Mesendoderm (in vitro differentiated cells): Measurements from ENCODE around the gene PRKCG.

Experiments
- DNase-seq: peaks from one replicate; pipeline ENCODE4 v3.0.0; 2013
- H2AK5ac ChIP-seq: 2 replicates; pipeline ENCODE4 v1.6.1; 2013; ENCODE audit warnings: low read length, inconsistent platforms
- H2BK120ac ChIP-seq: 2 replicates; pipeline ENCODE4 v1.6.1; 2013; ENCODE audit warnings: low read depth, mild to moderate bottlenecking, low read length, moderate library complexity, mixed read lengths
- H2BK15ac ChIP-seq: replicated peaks from 2 replicates; pipeline ENCODE4 v1.6.1; 2013; ENCODE audit warnings: low read depth, mild to moderate bottlenecking, moderate library complexity
- H2BK5ac ChIP-seq: 2 replicates; pipeline ENCODE4 v1.6.1; 2013; ENCODE audit warnings: low read length, inconsistent platforms
- H3K18ac ChIP-seq: 2 replicates; pipeline ENCODE4 v1.6.1; 2013; ENCODE audit warnings: mild to moderate bottlenecking, low read length, mixed read lengths
- H3K23ac ChIP-seq: one replicate; pipeline ENCODE4 v1.6.1; 2013; ENCODE audit warnings: low read length
- H3K27ac ChIP-seq: 2 replicates; pipeline ENCODE4 v1.5.1; 2013; ENCODE audit warnings: low read depth, mild to moderate bottlenecking, inconsistent platforms, low read length, moderate library complexity
- H3K27me3 ChIP-seq: 2 replicates; pipeline ENCODE4 v1.6.1; 2013; ENCODE audit warnings: low read length, control low read depth, mild to moderate bottlenecking, inconsistent platforms; ENCODE audit not compliant: insufficient read depth, poor library complexity
- H3K36me3 ChIP-seq: 2 replicates; pipeline ENCODE4 v1.6.1; 2013; ENCODE audit warnings: low read length, inconsistent platforms; ENCODE audit not compliant: control insufficient read depth, insufficient read depth
- H3K4ac ChIP-seq: one replicate; pipeline ENCODE4 v1.6.1; 2013; ENCODE audit warnings: low read depth, mild to moderate bottlenecking, low read length, moderate library complexity
- H3K4me1 ChIP-seq: 2 replicates; pipeline ENCODE4 v1.6.1; 2013; ENCODE audit warnings: low read depth, low read length, inconsistent platforms; ENCODE audit not compliant: control insufficient read depth
- H3K4me2 ChIP-seq: 2 replicates; pipeline ENCODE4 v1.6.1; 2013; ENCODE audit warnings: low read length
- H3K4me3 ChIP-seq: 2 replicates; pipeline ENCODE4 v1.5.1; 2013; ENCODE audit warnings: mild to moderate bottlenecking, low read length
- H3K56ac ChIP-seq: one replicate; pipeline ENCODE4 v1.6.1; 2013; ENCODE audit warnings: low read length
- H3K79me1 ChIP-seq: 2 replicates; pipeline ENCODE4 v1.6.1; 2013; ENCODE audit warnings: low read length, inconsistent platforms
- H3K79me2 ChIP-seq: 2 replicates; pipeline ENCODE4 v1.6.1; 2013; ENCODE audit warnings: mild to moderate bottlenecking, low read length; ENCODE audit not compliant: control insufficient read depth, insufficient read depth
- H3K9ac ChIP-seq: 2 replicates; pipeline ENCODE4 v1.6.1; 2013; ENCODE audit warnings: low read length, inconsistent platforms
- H4K5ac ChIP-seq: one replicate; pipeline ENCODE4 v1.6.1; 2013; ENCODE audit warnings: low read length
- H4K8ac ChIP-seq: one replicate; pipeline ENCODE4 v1.6.1; 2013; ENCODE audit warnings: low read depth, mild to moderate bottlenecking, control low read depth, low read length, moderate library complexity
- WGBS: extraction: QIAGEN DNeasy Blood & Tissue Kit; methylation state at CpG from one replicate; pipeline ENCODE4 v1.1.7; 2013; ENCODE audit warnings: low lambda C conversion rate, missing lambda C conversion rate; ENCODE audit not compliant: insufficient coverage; ENCODE audit errors: extremely low coverage; 5-methylcytosine and 5-hydroxymethylcytosine counted together

Gene PRKCG

DNA sequence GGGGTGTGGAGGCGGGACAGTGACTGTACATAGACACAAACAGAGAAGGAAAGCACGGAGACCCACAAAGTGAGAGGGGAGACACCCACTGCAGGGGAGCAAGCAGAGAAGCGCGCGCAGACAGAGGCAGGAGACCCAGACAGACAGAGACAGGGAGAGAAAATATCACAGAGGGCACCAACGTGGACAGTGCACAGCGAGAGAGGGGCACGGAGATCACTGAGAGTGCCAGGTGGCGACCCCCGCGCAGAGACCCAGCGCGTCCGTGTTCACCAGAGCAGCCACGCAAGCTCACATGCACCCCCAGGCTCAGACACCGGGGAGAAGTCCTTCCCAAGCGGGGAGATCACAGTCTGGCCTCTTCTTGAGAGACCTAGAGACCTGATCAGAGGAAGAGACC is 25.7 kb downstream of the PRKCG start:
- Histone ChIP-seq H2BK5ac (no peak overlapping the region), H3K23ac (peak overlapping the region; percentile 38), H3K4me3 (no peak overlapping the region), H3K18ac (no peak overlapping the region), H3K36me3 (no peaks in the 10 kb centered on the region), H3K79me2 (no peaks in the 10 kb centered on the region), H3K4ac (no peak overlapping the region), H3K27ac (no peak overlapping the region), H2BK120ac (no peak overlapping the region), H3K27me3 (peaks cover 5% of the 10 kb centered on the region), H3K9ac (peak overlapping the region; percentile 1), H3K56ac (peak overlapping the region; percentile 72), H3K4me1 (no peaks in the 10 kb centered on the region), H3K4me2 (peak overlapping the region; percentile 26), H2BK15ac (no peak overlapping the region), H4K8ac (no peak overlapping the region), H3K79me1 (no peaks in the 10 kb centered on the region), H2AK5ac (no peak overlapping the region), H4K5ac (no peak overlapping the region)
- no CpG with 5 or more reads among the region's 17 CpGs for WGBS
- DNase-seq, result no peak

DNA sequence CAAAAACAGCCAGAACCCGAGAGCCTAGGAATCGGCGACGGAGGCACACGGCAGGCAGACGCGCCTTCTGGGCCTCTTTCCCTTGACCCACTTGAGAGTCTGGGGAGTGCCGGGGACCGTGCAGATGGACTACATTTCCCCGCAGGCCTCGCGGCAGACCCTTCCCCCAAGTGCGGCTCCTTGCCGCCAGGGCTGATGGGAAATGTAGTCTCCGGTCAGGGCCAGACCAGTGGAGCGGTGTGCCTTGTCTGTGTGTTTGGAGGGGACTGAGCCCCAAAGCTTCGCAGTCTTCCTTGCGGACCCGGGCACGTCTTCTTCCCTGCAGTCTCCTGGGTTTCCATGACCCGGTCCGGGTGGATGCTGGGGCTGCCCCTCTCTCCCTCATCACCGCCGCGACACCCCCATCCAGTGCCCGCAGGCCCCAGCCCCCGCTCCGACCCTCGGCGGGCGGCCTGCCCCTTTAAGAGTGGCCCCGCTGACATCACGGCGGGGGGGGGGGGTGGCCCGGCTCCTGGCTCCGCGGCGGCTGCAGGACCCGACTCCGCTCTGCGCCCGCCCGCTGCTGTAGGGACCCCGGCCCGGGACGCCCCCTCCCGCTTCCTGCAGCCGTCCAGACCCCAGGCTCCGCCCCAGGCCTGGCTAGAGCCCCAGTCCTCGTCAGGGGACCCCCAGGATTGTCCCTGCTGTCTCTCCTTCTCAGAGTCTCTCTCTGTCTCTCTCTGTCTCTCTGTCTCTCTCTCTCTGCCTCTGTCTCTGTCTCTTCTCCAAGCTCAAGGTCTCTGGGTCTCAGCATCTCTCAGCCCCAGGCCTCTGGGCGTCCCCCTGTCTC is 26.3 kb downstream of the PRKCG start:
- no peaks in the 10 kb centered on the region for H3K79me2 ChIP-seq
- peak overlapping the region; percentile 17 for H3K4me2 ChIP-seq
- H3K18ac ChIP-seq, result no peak overlapping the region
- no peaks in the 10 kb centered on the region for H3K36me3 ChIP-seq
- H4K5ac ChIP-seq, result no peak overlapping the region
- H3K4me3 ChIP-seq, result no peak overlapping the region
- no CpG with 5 or more reads among the region's 51 CpGs for WGBS
- H2BK120ac ChIP-seq, result no peak overlapping the region
- no peak overlapping the region for H3K23ac ChIP-seq
- no peaks in the 10 kb centered on the region for H3K79me1 ChIP-seq
- no peak overlapping the region for H3K4ac ChIP-seq
- no peaks in the 10 kb centered on the region for H3K4me1 ChIP-seq
- no peak overlapping the region for H2BK5ac ChIP-seq
- no peak overlapping the region for H3K27ac ChIP-seq
- DNase-seq, result peak; percentile 89
- no peak overlapping the region for H4K8ac ChIP-seq
- H2AK5ac ChIP-seq, result no peak overlapping the region
- peaks cover 5% of the 10 kb centered on the region for H3K27me3 ChIP-seq
- H3K56ac ChIP-seq, result peak overlapping the region; percentile 22
- H3K9ac ChIP-seq, result peak overlapping the region; percentile 23
- no peak overlapping the region for H2BK15ac ChIP-seq

DNA sequence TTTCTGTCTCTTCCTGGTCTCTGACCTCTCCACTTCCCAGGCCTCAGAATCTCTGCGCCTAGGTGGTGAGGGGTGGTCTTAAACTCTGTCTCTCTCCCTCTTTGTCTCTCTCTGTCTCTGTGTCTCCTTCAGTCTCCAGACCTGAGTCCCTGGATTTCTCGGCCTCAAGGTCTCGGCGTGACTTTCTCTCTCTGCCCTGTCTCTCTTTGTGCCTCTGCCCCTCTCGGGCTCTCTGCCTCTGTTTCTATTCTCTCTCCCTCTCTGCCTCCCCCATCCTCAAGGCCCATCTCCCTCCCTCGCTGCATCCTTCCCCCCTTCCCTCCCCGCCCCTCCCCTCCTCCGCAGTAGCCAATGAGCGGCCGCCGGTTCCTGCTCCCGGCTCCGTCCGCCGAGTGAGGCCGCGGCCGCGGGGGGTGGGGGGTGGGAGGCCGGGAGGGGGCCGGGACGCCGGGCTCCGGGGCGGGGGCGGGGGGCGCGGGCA is 27.0 kb downstream of the PRKCG start, which contains the start of gene CACNG7:
TSS of gene CACNG7 (plus strand) at position 344 of the 481 bp plus-strand sequence. CDS start 3,554 bp downstream, outside the sequence.
- Histone ChIP-seq H2BK15ac (no peak within 1 kb of the TSS), H3K27me3 (peaks cover 5% of the 10 kb centered on the region), H2BK120ac (no peak within 1 kb of the TSS), H3K4me1 (no peaks in the 10 kb centered on the region), H3K79me2 (no peaks in the 10 kb centered on the region), H4K5ac (no peak within 1 kb of the TSS), H3K9ac (peak within 1 kb of the TSS; percentile 85), H3K27ac (no peak within 1 kb of the TSS), H3K36me3 (no peaks in the 10 kb centered on the region), H4K8ac (no peak within 1 kb of the TSS), H3K56ac (peak within 1 kb of the TSS; percentile 88), H3K4ac (peak within 1 kb of the TSS; percentile 73), H3K79me1 (no peaks in the 10 kb centered on the region), H2AK5ac (no peak within 1 kb of the TSS), H3K4me2 (peak within 1 kb of the TSS; percentile 96), H2BK5ac (no peak within 1 kb of the TSS), H3K4me3 (peak within 1 kb of the TSS; percentile 76), H3K23ac (peak within 1 kb of the TSS; percentile 66), H3K18ac (peak within 1 kb of the TSS; percentile 52)
- no CpG with 5 or more reads among the region's 28 CpGs for WGBS
- DNase-seq, result peak; percentile 57

DNA sequence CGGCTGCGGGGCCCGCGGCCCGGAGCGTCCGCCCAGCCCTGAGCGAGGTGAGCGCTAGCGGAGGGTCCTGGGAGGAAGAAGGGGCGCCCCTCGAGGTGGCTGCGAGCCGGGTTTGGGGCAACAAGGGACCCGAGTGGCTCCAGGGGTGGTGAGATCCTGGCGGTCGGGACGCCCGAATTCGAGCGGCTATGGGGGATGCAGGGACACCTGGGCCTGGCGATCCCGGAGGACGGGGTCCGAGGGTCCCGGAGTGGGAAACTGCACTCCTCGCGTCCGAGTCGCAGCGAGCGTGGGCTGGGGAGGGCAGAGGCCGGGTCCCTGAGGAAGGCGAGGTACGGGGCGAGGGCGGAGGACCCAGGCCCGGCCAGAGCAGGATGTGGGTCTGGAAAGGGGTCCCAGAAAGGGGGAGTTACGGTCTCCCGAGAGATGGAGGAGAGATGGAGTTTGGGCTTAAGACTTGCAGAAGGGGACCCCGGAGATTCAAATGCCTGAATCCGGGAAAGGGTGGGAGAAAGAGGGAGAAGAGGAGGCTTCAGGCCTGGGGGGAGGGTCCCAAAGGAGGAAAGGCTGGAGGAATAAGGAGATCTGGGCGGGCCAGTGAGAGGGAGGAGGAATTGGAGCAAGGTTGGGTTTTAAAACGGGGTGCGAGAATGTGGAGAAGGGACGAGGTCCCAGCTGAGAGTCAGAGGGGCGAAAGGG is 27.6 kb downstream of the PRKCG start:
- WGBS, result no CpG with 5 or more reads among the region's 47 CpGs
- Histone ChIP-seq H3K36me3 (no peaks in the 10 kb centered on the region), H4K5ac (no peak overlapping the region), H3K27me3 (peaks cover 5% of the 10 kb centered on the region), H3K79me2 (no peaks in the 10 kb centered on the region), H3K23ac (peak overlapping the region; percentile 66), H3K4me1 (no peaks in the 10 kb centered on the region), H3K9ac (peak overlapping the region; percentile 85), H3K27ac (no peak overlapping the region), H2BK120ac (no peak overlapping the region), H4K8ac (no peak overlapping the region), H2AK5ac (no peak overlapping the region), H3K18ac (peak overlapping the region; percentile 52), H3K4ac (peak overlapping the region; percentile 73), H2BK15ac (no peak overlapping the region), H3K79me1 (no peaks in the 10 kb centered on the region), H2BK5ac (no peak overlapping the region), H3K4me3 (peak overlapping the region; percentile 76), H3K4me2 (peak overlapping the region; percentile 96), H3K56ac (peak overlapping the region; percentile 88)
- DNase-seq, result peak; percentile 43

DNA sequence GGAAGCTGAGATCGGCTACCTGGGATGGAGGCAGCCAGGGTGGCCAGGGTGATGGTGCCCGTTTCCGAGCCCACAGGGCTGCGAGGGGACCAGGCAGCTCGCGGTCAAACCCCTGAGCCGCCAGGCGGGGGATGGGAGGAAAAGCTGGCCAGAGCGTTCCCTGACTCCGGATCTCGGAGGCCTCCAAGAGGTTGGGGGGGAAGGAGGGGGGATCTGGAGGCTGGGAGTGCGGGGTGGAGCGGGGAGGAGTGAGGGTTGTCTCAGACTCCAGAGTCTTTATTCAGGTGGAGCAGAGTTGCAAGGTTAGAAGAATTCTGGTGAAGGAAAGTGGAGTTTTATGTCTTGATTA is 28.1 kb downstream of the PRKCG start:
- H3K27me3 ChIP-seq, result peaks cover 5% of the 10 kb centered on the region
- H3K4me1 ChIP-seq, result no peaks in the 10 kb centered on the region
- no peaks in the 10 kb centered on the region for H3K79me1 ChIP-seq
- H3K36me3 ChIP-seq, result no peaks in the 10 kb centered on the region
- peak overlapping the region; percentile 85 for H3K9ac ChIP-seq
- no CpG with 5 or more reads among the region's 13 CpGs for WGBS
- no peaks in the 10 kb centered on the region for H3K79me2 ChIP-seq
- H2BK15ac ChIP-seq, result no peak overlapping the region
- H4K8ac ChIP-seq, result no peak overlapping the region
- peak overlapping the region; percentile 96 for H3K4me2 ChIP-seq
- H4K5ac ChIP-seq, result no peak overlapping the region
- no peak overlapping the region for H2AK5ac ChIP-seq
- H3K4me3 ChIP-seq, result peak overlapping the region; percentile 76
- H3K23ac ChIP-seq, result no peak overlapping the region
- H2BK5ac ChIP-seq, result no peak overlapping the region
- no peak overlapping the region for H3K4ac ChIP-seq
- DNase-seq, result peak; percentile 70
- no peak overlapping the region for H2BK120ac ChIP-seq
- peak overlapping the region; percentile 88 for H3K56ac ChIP-seq
- H3K18ac ChIP-seq, result no peak overlapping the region
- H3K27ac ChIP-seq, result no peak overlapping the region
